ENCODE measurements around the gene EBF3.

- TF ChIP-seq CTCF (IDR thresholded peaks at IDR 0.05) (no peak), POLR2AphosphoS5 (IDR thresholded peaks at IDR 0.05; ENCODE audit: low read depth, low read length) (no peak)
Observed at GRCh38 chr10:129919358-129919757, 44.7 kb downstream of the EBF3 start.
